Nephron (organoid): ENCODE data around the gene COQ3.
A peak's percentile ranks its signal among the peaks of the same experiment; 100 is the strongest.

Source experiments
- H3K27ac Mint-ChIP-seq, 3 experiments: 2 replicates each; pipeline ENCODE4 v1.8.0; 2020; ENCODE audit warnings: mixed read lengths in 3 of 3, mild to moderate bottlenecking in 2 of 3, moderate library complexity in 1 of 3
- H3K27me3 Mint-ChIP-seq: 2 replicates; pipeline ENCODE4 v1.8.0; 2021; ENCODE audit warnings: low read depth, mild to moderate bottlenecking, moderate library complexity, mixed read lengths
- H3K36me3 Mint-ChIP-seq: 2 replicates; pipeline ENCODE4 v1.8.0; 2020; ENCODE audit warnings: low read depth, mixed read lengths
- H3K4me1 Mint-ChIP-seq: 2 replicates; pipeline ENCODE4 v1.8.0; 2020; ENCODE audit warnings: mixed read lengths
- H3K4me3 Mint-ChIP-seq, 3 experiments: 2 replicates each; pipeline ENCODE4 v1.8.0; 2020; ENCODE audit warnings: mild to moderate bottlenecking in 3 of 3, mixed read lengths in 3 of 3, moderate library complexity in 2 of 3
- H3K9me3 Mint-ChIP-seq: 2 replicates; pipeline ENCODE4 v1.8.0; 2020; ENCODE audit warnings: mixed read lengths
- CTCF ChIP-seq, 3 experiments: fragments of 200-600 bp; sonication (generic); IDR thresholded peaks; one replicate each; pipeline ENCODE4 v1.5.0; 2021; ENCODE audit warnings: antibody characterized with exemption in 3 of 3; ENCODE audit not compliant: unreplicated experiment in 3 of 3

Gene COQ3, protein sequence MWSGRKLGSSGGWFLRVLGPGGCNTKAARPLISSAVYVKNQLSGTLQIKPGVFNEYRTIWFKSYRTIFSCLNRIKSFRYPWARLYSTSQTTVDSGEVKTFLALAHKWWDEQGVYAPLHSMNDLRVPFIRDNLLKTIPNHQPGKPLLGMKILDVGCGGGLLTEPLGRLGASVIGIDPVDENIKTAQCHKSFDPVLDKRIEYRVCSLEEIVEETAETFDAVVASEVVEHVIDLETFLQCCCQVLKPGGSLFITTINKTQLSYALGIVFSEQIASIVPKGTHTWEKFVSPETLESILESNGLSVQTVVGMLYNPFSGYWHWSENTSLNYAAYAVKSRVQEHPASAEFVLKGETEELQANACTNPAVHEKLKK

DNA sequence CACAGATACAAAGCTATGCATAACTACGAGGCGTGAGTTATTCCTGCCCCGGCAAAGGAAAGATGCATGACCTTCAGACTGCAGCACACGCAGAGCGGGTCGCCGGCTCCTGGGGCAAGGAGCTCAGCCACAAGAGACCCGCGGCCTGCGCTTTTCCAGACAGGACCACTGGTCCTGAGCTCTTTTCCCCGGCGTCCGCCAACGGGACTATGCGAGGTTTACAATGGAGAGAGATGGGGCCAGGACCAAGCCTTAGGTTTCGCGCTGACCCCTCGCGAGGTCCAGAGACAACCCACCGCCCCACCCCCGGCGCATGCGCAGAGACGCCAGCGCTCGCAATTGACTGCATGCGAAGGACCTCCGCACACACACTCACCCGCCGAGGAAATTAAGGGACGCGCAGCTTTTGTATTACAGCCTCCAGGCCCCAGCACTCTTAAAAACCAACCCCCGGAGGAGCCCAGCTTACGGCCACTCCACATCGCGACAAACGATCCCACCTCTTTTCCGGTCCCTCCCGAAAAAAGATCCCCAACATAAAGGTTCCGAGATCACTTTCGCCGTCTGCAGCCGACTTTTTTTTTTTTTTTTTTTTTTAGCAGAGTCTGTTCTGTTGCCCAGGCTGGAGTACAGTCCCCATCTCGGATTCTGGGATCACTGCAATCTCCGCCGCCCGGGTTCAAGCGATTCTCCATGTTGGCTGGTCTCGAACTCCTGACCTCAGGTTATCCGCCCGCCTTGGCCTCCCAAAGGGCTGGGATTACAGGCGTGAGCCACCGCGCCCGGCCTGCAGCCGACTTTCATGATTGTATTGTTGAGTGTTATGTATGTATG is at the start of gene COQ3:
Gene COQ3, minus strand, starts transcription at position 498 of the 834 bp plus-strand sequence. Its CDS starts 16 bp downstream, at position 482.
- peaks cover under 1% of the 10 kb centered on the region for H3K36me3 Mint-ChIP-seq
- no peaks in the 10 kb centered on the region for H3K27me3 Mint-ChIP-seq
- peak within 1 kb of the TSS; percentile 97 to 99 (median 98) for H3K4me3 Mint-ChIP-seq
- TF ChIP-seq CTCF (IDR thresholded peaks at IDR 0.05; ENCODE audit: unreplicated experiment in 3 of 3) = no peak
- no peaks in the 10 kb centered on the region for H3K9me3 Mint-ChIP-seq
- peaks cover 7% of the 10 kb centered on the region for H3K4me1 Mint-ChIP-seq
- H3K27ac Mint-ChIP-seq = peak within 1 kb of the TSS; percentile 99 to 100 (median 99)

DNA sequence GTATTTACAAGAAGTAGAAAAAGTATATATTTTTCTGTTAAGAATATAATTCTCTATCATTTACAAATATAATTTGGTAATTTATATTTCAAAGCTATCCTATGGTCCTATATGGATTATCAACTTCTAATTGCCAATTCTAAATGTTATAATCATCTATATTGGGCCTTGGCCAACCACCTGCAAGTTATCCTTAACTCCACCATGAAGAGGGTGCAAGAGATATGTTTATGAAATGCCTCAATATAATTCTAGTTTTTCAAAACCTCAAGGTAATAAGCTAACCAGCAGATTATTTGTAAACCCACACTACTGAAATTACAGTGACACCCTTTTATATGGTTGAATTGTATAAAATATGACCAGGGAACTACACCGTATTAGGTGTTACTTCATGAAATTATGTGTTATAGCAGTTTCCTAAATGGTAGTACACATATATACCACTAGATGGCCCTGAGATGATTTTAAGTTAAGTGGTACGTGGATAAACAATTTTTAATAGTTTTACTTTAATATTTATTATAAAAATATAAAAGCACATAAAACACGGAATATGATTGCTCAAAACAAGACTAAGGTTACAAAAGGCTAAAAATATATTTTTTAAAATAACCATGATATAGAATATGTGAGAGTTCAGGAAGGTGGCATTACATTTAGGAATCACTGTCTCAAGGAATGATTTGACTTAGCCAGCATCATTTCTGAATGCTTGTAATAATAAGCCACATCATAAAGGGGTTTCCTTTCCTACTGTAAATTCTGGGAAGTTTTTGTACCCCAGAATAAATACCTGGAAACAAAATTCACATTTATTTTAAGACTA is 40.9 kb upstream of the COQ3 start:
- Mint-ChIP-seq H3K27ac (no peak overlapping the region), H3K9me3 (no peaks in the 10 kb centered on the region), H3K36me3 (peaks cover 17% of the 10 kb centered on the region), H3K4me3 (no peak overlapping the region), H3K27me3 (no peaks in the 10 kb centered on the region), H3K4me1 (no peaks in the 10 kb centered on the region)
- peak; percentile 64 to 71 (median 70) for TF ChIP-seq CTCF (IDR thresholded peaks at IDR 0.05; ENCODE audit: unreplicated experiment in 3 of 3)

- Mint-ChIP-seq H3K27me3 (no peaks in the 10 kb centered on the region), H3K9me3 (no peaks in the 10 kb centered on the region), H3K36me3 (peaks cover 15% of the 10 kb centered on the region), H3K4me3 (no peak overlapping the region), H3K27ac (peak overlapping the region in 1 of 3 experiments; percentile 49), H3K4me1 (peaks cover 6% of the 10 kb centered on the region)
- TF ChIP-seq CTCF (IDR thresholded peaks at IDR 0.05; ENCODE audit: unreplicated experiment in 3 of 3) = no peak
Measured at GRCh38 chr6:99432877-99433276, 38.9 kb upstream of the COQ3 start.

DNA sequence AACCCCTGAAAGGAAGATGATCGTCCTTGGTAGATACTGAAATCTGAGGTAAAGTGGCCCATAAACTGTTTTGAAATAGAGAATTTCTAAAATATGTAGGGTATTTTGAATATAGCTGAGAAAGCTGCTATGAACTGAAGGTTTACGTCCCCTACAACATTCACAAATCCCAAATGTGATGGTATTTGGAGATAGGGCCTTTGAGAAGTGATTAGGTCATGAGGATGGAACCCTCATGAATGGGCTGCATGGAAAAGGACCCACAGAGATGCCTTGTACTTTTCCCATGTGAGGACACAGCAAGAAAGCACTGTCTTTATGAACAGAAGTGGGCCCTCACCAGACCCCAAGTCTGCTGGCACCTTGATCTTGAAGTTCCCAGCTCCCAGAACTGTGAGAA is 37.9 kb upstream of the COQ3 start:
- Mint-ChIP-seq H3K9me3 (no peaks in the 10 kb centered on the region), H3K27ac (no peak overlapping the region), H3K27me3 (no peaks in the 10 kb centered on the region)

More for the DNA sequence above, 37.9 kb upstream of the COQ3 start:
- no peak for TF ChIP-seq CTCF (IDR thresholded peaks at IDR 0.05; ENCODE audit: unreplicated experiment in 3 of 3)
- Mint-ChIP-seq H3K4me3 (no peak overlapping the region), H3K36me3 (peaks cover 23% of the 10 kb centered on the region), H3K4me1 (peaks cover 14% of the 10 kb centered on the region)
